BE2C (cell line): ENCODE results near the gene CCRL2.

Source experiments
- DNase-seq: peaks from one replicate; pipeline ENCODE4 v3.0.0-alpha.2; 2020
- H3K27me3 ChIP-seq: fragments of 250-450 bp; sonication (Bioruptor Pico); 2 replicates; pipeline ENCODE4 v1.5.1; 2020; ENCODE audit warnings: mild to moderate bottlenecking
- H3K36me3 ChIP-seq: fragments of 250-450 bp; sonication (Bioruptor Pico); 2 replicates; pipeline ENCODE4 v1.5.1; 2020; ENCODE audit warnings: mild to moderate bottlenecking
- H3K4me1 ChIP-seq: fragments of 250-450 bp; sonication (Bioruptor Pico); 2 replicates; pipeline ENCODE4 v1.5.1; 2020
- H3K4me3 ChIP-seq: 2 replicates; pipeline ENCODE4 v1.5.1; 2011; ENCODE audit warnings: low read depth, low read length
- H3K9me3 ChIP-seq: fragments of 250-450 bp; sonication (Bioruptor Pico); 2 replicates; pipeline ENCODE4 v1.5.1; 2020
- CTCF ChIP-seq: IDR thresholded peaks from 2 replicates; pipeline ENCODE4 v1.5.1; 2012; ENCODE audit warnings: mild to moderate bottlenecking, low read depth, low read length

The CCRL2 gene

GRCh38 chr3:46375814-46376213 lies 31.2 kb upstream of the CCRL2 start:
- no peak for DNase-seq
- no peaks in the 10 kb centered on the region for H3K36me3 ChIP-seq
- no peaks in the 10 kb centered on the region for H3K4me1 ChIP-seq
- TF ChIP-seq CTCF, result no peak
- H3K4me3 ChIP-seq, result no peak overlapping the region
- H3K27me3 ChIP-seq, result no peaks in the 10 kb centered on the region
- H3K9me3 ChIP-seq, result no peaks in the 10 kb centered on the region

- Histone ChIP-seq H3K27me3 (no peaks in the 10 kb centered on the region), H3K4me1 (no peaks in the 10 kb centered on the region), H3K9me3 (no peaks in the 10 kb centered on the region), H3K4me3 (no peak overlapping the region), H3K36me3 (no peaks in the 10 kb centered on the region)
- peak; percentile 64 for TF ChIP-seq CTCF
- DNase-seq, result peak; percentile 40
Observed at GRCh38 chr3:46378426-46378942, 28.6 kb upstream of the CCRL2 start.

GRCh38 chr3:46380471-46381221 lies 26.4 kb upstream of the CCRL2 start:
- Histone ChIP-seq H3K36me3 (no peaks in the 10 kb centered on the region), H3K27me3 (no peaks in the 10 kb centered on the region), H3K9me3 (no peaks in the 10 kb centered on the region), H3K4me3 (no peak overlapping the region), H3K4me1 (no peaks in the 10 kb centered on the region)
- DNase-seq, result no peak
- no peak for TF ChIP-seq CTCF

- no peak for TF ChIP-seq CTCF
- no peaks in the 10 kb centered on the region for H3K4me1 ChIP-seq
Observed at GRCh38 chr3:46381625-46382024, 25.4 kb upstream of the CCRL2 start.

GRCh38 chr3:46383211-46383950 lies 23.7 kb upstream of the CCRL2 start:
- no peaks in the 10 kb centered on the region for H3K9me3 ChIP-seq
- no peaks in the 10 kb centered on the region for H3K36me3 ChIP-seq
- TF ChIP-seq CTCF, result no peak
- DNase-seq, result no peak
- no peak overlapping the region for H3K4me3 ChIP-seq
- no peaks in the 10 kb centered on the region for H3K27me3 ChIP-seq
- H3K4me1 ChIP-seq, result no peaks in the 10 kb centered on the region

More at GRCh38 chr3:46381625-46382024, 25.4 kb upstream of the CCRL2 start:
- Histone ChIP-seq H3K9me3 (no peaks in the 10 kb centered on the region), H3K36me3 (no peaks in the 10 kb centered on the region), H3K4me3 (no peak overlapping the region), H3K27me3 (no peaks in the 10 kb centered on the region)
- DNase-seq, result no peak

- no peaks in the 10 kb centered on the region for H3K36me3 ChIP-seq
- no peaks in the 10 kb centered on the region for H3K4me1 ChIP-seq
- TF ChIP-seq CTCF, result no peak
- no peaks in the 10 kb centered on the region for H3K27me3 ChIP-seq
- H3K4me3 ChIP-seq, result no peak overlapping the region
- no peak for DNase-seq
- no peaks in the 10 kb centered on the region for H3K9me3 ChIP-seq
Observed at GRCh38 chr3:46383951-46384330, 23.1 kb upstream of the CCRL2 start.
